Parietal lobe (tissue), 1 donor: Measurements from ENCODE around the gene TYW3. TPM values are rescaled to one million over a fixed set of nuclear protein-coding genes. Genes with fewer than 3 reads are reported as not detected.

Experiments used
- total RNA-seq: library from RNA; depleted of rRNA; stranded (reverse); fragments of >200 nt; gene quantifications from one replicate; pipeline ENCODE4 v1.2.3, GENCODE V29; 2014

The TYW3 gene, protein sequence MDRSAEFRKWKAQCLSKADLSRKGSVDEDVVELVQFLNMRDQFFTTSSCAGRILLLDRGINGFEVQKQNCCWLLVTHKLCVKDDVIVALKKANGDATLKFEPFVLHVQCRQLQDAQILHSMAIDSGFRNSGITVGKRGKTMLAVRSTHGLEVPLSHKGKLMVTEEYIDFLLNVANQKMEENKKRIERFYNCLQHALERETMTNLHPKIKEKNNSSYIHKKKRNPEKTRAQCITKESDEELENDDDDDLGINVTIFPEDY
- 8.5 TPM for total RNA-seq

DNA sequence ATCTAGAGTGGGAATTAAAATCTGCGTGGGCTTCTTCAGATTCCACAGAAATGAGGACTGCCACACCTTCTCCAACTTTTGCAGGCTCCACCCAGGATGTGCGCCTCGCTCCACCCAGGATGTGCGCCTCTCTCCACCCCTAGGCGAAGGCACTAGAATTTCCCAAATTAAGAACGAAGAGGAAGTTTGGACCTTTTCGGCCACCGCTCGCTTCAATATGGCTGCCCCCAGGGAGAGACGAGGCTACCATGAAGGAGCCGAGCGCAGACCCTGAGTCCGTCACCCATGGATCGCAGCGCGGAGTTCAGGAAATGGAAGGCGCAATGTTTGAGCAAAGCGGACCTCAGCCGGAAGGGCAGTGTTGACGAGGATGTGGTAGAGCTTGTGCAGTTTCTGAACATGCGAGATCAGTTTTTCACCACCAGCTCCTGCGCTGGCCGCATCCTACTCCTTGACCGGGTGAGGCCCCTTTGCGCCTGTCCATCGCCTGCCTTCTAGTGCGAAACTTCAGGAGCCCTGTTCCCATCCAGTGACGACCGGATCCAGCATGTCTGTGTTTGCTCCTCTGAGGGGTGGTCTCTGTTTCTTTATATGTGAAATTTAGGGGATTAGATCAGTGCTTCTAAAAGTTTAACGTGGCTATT is at the start of gene TYW3, which contains the start of gene CRYZ:
Gene TYW3, plus strand, starts transcription at position 193 of the 644 bp plus-strand sequence. Its CDS starts 93 bp downstream, at position 286.
Gene CRYZ, minus strand, starts transcription at position 91 of the 644 bp plus-strand sequence. CDS start 8,229 bp downstream, outside the sequence.

Other genes with a start within 250 kb of the TYW3 start
- not detected for gene LRRC53, start 220.5 kb upstream of the TYW3 start, total RNA-seq
- 36.9 TPM for gene ERICH3, start 59.4 kb upstream of the TYW3 start, total RNA-seq
- 6.6 TPM for gene CRYZ, start 102 bp upstream of the TYW3 start, total RNA-seq